ENCODE measurements around the gene DNHD1.

Gene DNHD1

GRCh38 chr11:6530848-6531247 is 33.8 kb downstream of the DNHD1 start:
- Mint-ChIP-seq H3K27ac (no peak overlapping the region), H3K36me3 (ENCODE audit: low read depth) (peaks cover 16% of the 10 kb centered on the region), H3K4me1 (ENCODE audit: low read depth) (peaks cover 12% of the 10 kb centered on the region), H3K9me3 (no peaks in the 10 kb centered on the region), H3K27me3 (ENCODE audit: low read depth) (no peaks in the 10 kb centered on the region), H3K4me3 (no peak overlapping the region)
- no peak for DNase-seq (ENCODE audit: low spot score)

GRCh38 chr11:6531267-6531752 is 34.2 kb downstream of the DNHD1 start:
- H3K4me1 Mint-ChIP-seq (ENCODE audit: low read depth): peaks cover 7% of the 10 kb centered on the region
- no peak for DNase-seq (ENCODE audit: low spot score)
- no peaks in the 10 kb centered on the region for H3K9me3 Mint-ChIP-seq
- no peak overlapping the region for H3K4me3 Mint-ChIP-seq
- H3K36me3 Mint-ChIP-seq (ENCODE audit: low read depth): peaks cover 12% of the 10 kb centered on the region
- no peak overlapping the region for H3K27ac Mint-ChIP-seq
- H3K27me3 Mint-ChIP-seq (ENCODE audit: low read depth): no peaks in the 10 kb centered on the region

GRCh38 chr11:6538456-6538855 is 41.4 kb downstream of the DNHD1 start:
- no peaks in the 10 kb centered on the region for H3K9me3 Mint-ChIP-seq
- H3K4me3 Mint-ChIP-seq: no peak overlapping the region
- peaks cover 14% of the 10 kb centered on the region for H3K4me1 Mint-ChIP-seq (ENCODE audit: low read depth)
- no peaks in the 10 kb centered on the region for H3K27me3 Mint-ChIP-seq (ENCODE audit: low read depth)
- no peak for DNase-seq (ENCODE audit: low spot score)
- no peak overlapping the region for H3K27ac Mint-ChIP-seq
- peaks cover 4% of the 10 kb centered on the region for H3K36me3 Mint-ChIP-seq (ENCODE audit: low read depth)

GRCh38 chr11:6538945-6539344 is 41.9 kb downstream of the DNHD1 start:
- H3K27me3 Mint-ChIP-seq (ENCODE audit: low read depth): no peaks in the 10 kb centered on the region
- no peaks in the 10 kb centered on the region for H3K9me3 Mint-ChIP-seq
- H3K27ac Mint-ChIP-seq: no peak overlapping the region
- peaks cover 14% of the 10 kb centered on the region for H3K4me1 Mint-ChIP-seq (ENCODE audit: low read depth)
- no peak for DNase-seq (ENCODE audit: low spot score)
- H3K4me3 Mint-ChIP-seq: no peak overlapping the region
- H3K36me3 Mint-ChIP-seq (ENCODE audit: low read depth): peaks cover 4% of the 10 kb centered on the region

- DNase-seq (ENCODE audit: low spot score): no peak
- H3K36me3 Mint-ChIP-seq (ENCODE audit: low read depth): peaks cover 5% of the 10 kb centered on the region
- H3K27ac Mint-ChIP-seq: no peak overlapping the region
- H3K27me3 Mint-ChIP-seq (ENCODE audit: low read depth): no peaks in the 10 kb centered on the region
- H3K4me3 Mint-ChIP-seq: no peak overlapping the region
- H3K9me3 Mint-ChIP-seq: no peaks in the 10 kb centered on the region
- peaks cover 14% of the 10 kb centered on the region for H3K4me1 Mint-ChIP-seq (ENCODE audit: low read depth)
Measured at GRCh38 chr11:6539748-6540268, 42.7 kb downstream of the DNHD1 start.

GRCh38 chr11:6541356-6541755 is 44.3 kb downstream of the DNHD1 start:
- no peak overlapping the region for H3K4me3 Mint-ChIP-seq
- DNase-seq (ENCODE audit: low spot score): no peak

GRCh38 chr11:6542727-6543126 is 45.6 kb downstream of the DNHD1 start:
- H3K27ac Mint-ChIP-seq: peak overlapping the region; percentile 22
- H3K36me3 Mint-ChIP-seq (ENCODE audit: low read depth): peaks cover 7% of the 10 kb centered on the region
- H3K27me3 Mint-ChIP-seq (ENCODE audit: low read depth): no peaks in the 10 kb centered on the region
- peaks cover 14% of the 10 kb centered on the region for H3K4me1 Mint-ChIP-seq (ENCODE audit: low read depth)
- no peaks in the 10 kb centered on the region for H3K9me3 Mint-ChIP-seq
- DNase-seq (ENCODE audit: low spot score): no peak
- H3K4me3 Mint-ChIP-seq: no peak overlapping the region

More at GRCh38 chr11:6541356-6541755, 44.3 kb downstream of the DNHD1 start:
- H3K27me3 Mint-ChIP-seq (ENCODE audit: low read depth): no peaks in the 10 kb centered on the region
- H3K36me3 Mint-ChIP-seq (ENCODE audit: low read depth): peaks cover 7% of the 10 kb centered on the region
- H3K4me1 Mint-ChIP-seq (ENCODE audit: low read depth): peaks cover 14% of the 10 kb centered on the region
- no peak overlapping the region for H3K27ac Mint-ChIP-seq
- H3K9me3 Mint-ChIP-seq: no peaks in the 10 kb centered on the region

GRCh38 chr11:6544921-6545850 is 48.1 kb downstream of the DNHD1 start:
- no peak overlapping the region for H3K4me3 Mint-ChIP-seq
- no peaks in the 10 kb centered on the region for H3K27me3 Mint-ChIP-seq (ENCODE audit: low read depth)
- H3K36me3 Mint-ChIP-seq (ENCODE audit: low read depth): peaks cover 7% of the 10 kb centered on the region
- DNase-seq (ENCODE audit: low spot score): no peak
- no peaks in the 10 kb centered on the region for H3K9me3 Mint-ChIP-seq
- H3K4me1 Mint-ChIP-seq (ENCODE audit: low read depth): peaks cover 14% of the 10 kb centered on the region
- no peak overlapping the region for H3K27ac Mint-ChIP-seq

GRCh38 chr11:6545917-6546605 is 49.0 kb downstream of the DNHD1 start:
- DNase-seq (ENCODE audit: low spot score): no peak
- Mint-ChIP-seq H3K36me3 (ENCODE audit: low read depth) (peaks cover 7% of the 10 kb centered on the region), H3K4me3 (no peak overlapping the region), H3K4me1 (ENCODE audit: low read depth) (peaks cover 11% of the 10 kb centered on the region), H3K27me3 (ENCODE audit: low read depth) (no peaks in the 10 kb centered on the region), H3K9me3 (no peaks in the 10 kb centered on the region), H3K27ac (no peak overlapping the region)

GRCh38 chr11:6546735-6547134 is 49.7 kb downstream of the DNHD1 start:
- no peak for DNase-seq (ENCODE audit: low spot score)
- Mint-ChIP-seq H3K36me3 (ENCODE audit: low read depth) (peaks cover 7% of the 10 kb centered on the region), H3K27ac (no peak overlapping the region), H3K4me1 (ENCODE audit: low read depth) (peaks cover 11% of the 10 kb centered on the region), H3K27me3 (ENCODE audit: low read depth) (no peaks in the 10 kb centered on the region), H3K4me3 (no peak overlapping the region), H3K9me3 (no peaks in the 10 kb centered on the region)

GRCh38 chr11:6547177-6547576 is 50.1 kb downstream of the DNHD1 start:
- no peak for DNase-seq (ENCODE audit: low spot score)
- peaks cover 10% of the 10 kb centered on the region for H3K4me1 Mint-ChIP-seq (ENCODE audit: low read depth)
- no peaks in the 10 kb centered on the region for H3K27me3 Mint-ChIP-seq (ENCODE audit: low read depth)
- H3K36me3 Mint-ChIP-seq (ENCODE audit: low read depth): peaks cover 7% of the 10 kb centered on the region
- no peak overlapping the region for H3K4me3 Mint-ChIP-seq
- H3K27ac Mint-ChIP-seq: no peak overlapping the region
- no peaks in the 10 kb centered on the region for H3K9me3 Mint-ChIP-seq

GRCh38 chr11:6548121-6548520 is 51.0 kb downstream of the DNHD1 start:
- DNase-seq (ENCODE audit: low spot score): no peak
- Mint-ChIP-seq H3K4me1 (ENCODE audit: low read depth) (peaks cover under 1% of the 10 kb centered on the region), H3K27ac (no peak overlapping the region), H3K9me3 (no peaks in the 10 kb centered on the region), H3K4me3 (no peak overlapping the region), H3K27me3 (ENCODE audit: low read depth) (no peaks in the 10 kb centered on the region), H3K36me3 (ENCODE audit: low read depth) (peaks cover 3% of the 10 kb centered on the region)

GRCh38 chr11:6548641-6549040 is 51.6 kb downstream of the DNHD1 start:
- Mint-ChIP-seq H3K4me3 (no peak overlapping the region), H3K36me3 (ENCODE audit: low read depth) (peaks cover 3% of the 10 kb centered on the region), H3K27me3 (ENCODE audit: low read depth) (no peaks in the 10 kb centered on the region), H3K9me3 (no peaks in the 10 kb centered on the region), H3K27ac (no peak overlapping the region), H3K4me1 (ENCODE audit: low read depth) (no peaks in the 10 kb centered on the region)
- DNase-seq (ENCODE audit: low spot score): no peak

- no peaks in the 10 kb centered on the region for H3K4me1 Mint-ChIP-seq (ENCODE audit: low read depth)
- H3K36me3 Mint-ChIP-seq (ENCODE audit: low read depth): no peaks in the 10 kb centered on the region
- H3K27ac Mint-ChIP-seq: no peak overlapping the region
Measured at GRCh38 chr11:6553634-6554033, 56.6 kb downstream of the DNHD1 start.

More at GRCh38 chr11:6553634-6554033, 56.6 kb downstream of the DNHD1 start:
- Mint-ChIP-seq H3K4me3 (no peak overlapping the region), H3K9me3 (no peaks in the 10 kb centered on the region), H3K27me3 (ENCODE audit: low read depth) (no peaks in the 10 kb centered on the region)
- DNase-seq (ENCODE audit: low spot score): no peak

All from T-helper 2 cell treated with Interferon-gamma antibody and Interleukin-4, amounts not matched to agents 5 μg/mL and 100 μg/mL, for 36 hours (primary cell).